Lower leg skin (tissue), 3 donors: ENCODE data around the gene EHD1.

ENCODE experiments used
- POLR2A ChIP-seq, 2 donors: fragments of 450-650 bp; IDR thresholded peaks; one replicate each; pipeline ENCODE4 v1.6.1; 2016 to 2017; ENCODE audit warnings: antibody characterized with exemption in 2 of 2, mild to moderate bottlenecking in 1 of 2, moderate library complexity in 1 of 2
- TF ChIP-seq, protein P1 (sequence below), 3 donors: fragments of 450-650 bp; IDR thresholded peaks; one replicate each; pipeline ENCODE4 v1.5.1; 2016; ENCODE audit warnings: antibody characterized with exemption in 3 of 3, mild to moderate bottlenecking in 3 of 3, moderate library complexity in 2 of 3

DNA sequence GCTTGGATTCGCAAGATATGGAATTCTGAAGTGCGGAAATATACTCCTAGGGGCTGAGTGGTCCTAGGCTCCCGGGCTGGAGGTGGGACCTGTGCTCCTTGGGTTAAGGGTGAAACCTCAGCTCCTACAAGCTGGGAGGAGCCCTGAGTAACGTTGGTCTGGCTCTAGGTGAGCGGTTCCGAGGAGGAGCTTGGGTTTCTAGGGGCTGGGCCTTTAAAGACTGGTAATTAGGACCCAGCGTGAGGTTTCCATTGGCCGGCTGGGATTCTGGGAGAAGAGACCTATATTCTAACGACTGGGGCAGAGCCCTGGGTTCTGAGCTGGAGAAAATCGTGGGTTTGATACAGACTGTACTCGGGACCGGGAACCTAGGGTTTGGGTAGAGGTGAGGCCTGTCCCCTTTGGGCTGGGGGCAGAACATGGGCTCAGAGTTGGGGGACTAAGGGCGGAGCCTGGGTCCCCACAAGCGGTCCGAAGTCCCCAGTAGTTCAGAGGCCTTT lies 74.5 kb downstream of the EHD1 start:
- TF ChIP-seq, protein P1, sequence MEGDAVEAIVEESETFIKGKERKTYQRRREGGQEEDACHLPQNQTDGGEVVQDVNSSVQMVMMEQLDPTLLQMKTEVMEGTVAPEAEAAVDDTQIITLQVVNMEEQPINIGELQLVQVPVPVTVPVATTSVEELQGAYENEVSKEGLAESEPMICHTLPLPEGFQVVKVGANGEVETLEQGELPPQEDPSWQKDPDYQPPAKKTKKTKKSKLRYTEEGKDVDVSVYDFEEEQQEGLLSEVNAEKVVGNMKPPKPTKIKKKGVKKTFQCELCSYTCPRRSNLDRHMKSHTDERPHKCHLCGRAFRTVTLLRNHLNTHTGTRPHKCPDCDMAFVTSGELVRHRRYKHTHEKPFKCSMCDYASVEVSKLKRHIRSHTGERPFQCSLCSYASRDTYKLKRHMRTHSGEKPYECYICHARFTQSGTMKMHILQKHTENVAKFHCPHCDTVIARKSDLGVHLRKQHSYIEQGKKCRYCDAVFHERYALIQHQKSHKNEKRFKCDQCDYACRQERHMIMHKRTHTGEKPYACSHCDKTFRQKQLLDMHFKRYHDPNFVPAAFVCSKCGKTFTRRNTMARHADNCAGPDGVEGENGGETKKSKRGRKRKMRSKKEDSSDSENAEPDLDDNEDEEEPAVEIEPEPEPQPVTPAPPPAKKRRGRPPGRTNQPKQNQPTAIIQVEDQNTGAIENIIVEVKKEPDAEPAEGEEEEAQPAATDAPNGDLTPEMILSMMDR (IDR thresholded peaks at IDR 0.05): no peak
- no peak for TF ChIP-seq POLR2A (IDR thresholded peaks at IDR 0.05)
